HCT116 (cell line): ENCODE results near the gene SIL1. TPM values are rescaled to one million over a fixed set of nuclear protein-coding genes. Genes with fewer than 3 reads are reported as not detected.

ENCODE experiments used
- ATAC-seq: fragments of 200-7000 bp; cut with Tn5 transposase; 2 replicates; pipeline ENCODE4 v1.9.1; 2020; ENCODE audit warnings: mild to moderate bottlenecking, moderate library complexity
- BruUV-seq: library from RNA; stranded (reverse); fragments of 400-500 nt; replicated peaks from 2 replicates; lab custom pipeline; 2021; lab: Mats Ljungman, UMichigan
- CTCF ChIA-PET: fragments of 300-600 bp; sonication (Branson Sonifier 250); formaldehyde crosslinking; loops from one replicate; lab custom pipeline; 2021; ENCODE audit warnings: antibody characterized with exemption; lab: Charles Lee
- POLR2A ChIA-PET: fragments of 300-600, 350-600 bp; sonication (Branson Sonifier 250); formaldehyde crosslinking; loops from one replicate; lab custom pipeline; 2021; ENCODE audit warnings: antibody characterized with exemption; lab: Charles Lee
- RAD21 ChIA-PET, 2 experiments: fragments of 300-600 bp; sonication (Branson Sonifier 250); formaldehyde crosslinking; loops; one replicate each; lab custom pipeline; 2023; ENCODE audit warnings: low total read pairs in 2 of 2; ENCODE audit not compliant: uncharacterized antibody in 2 of 2, unreplicated experiment in 2 of 2, low non-redundant PET in 1 of 2; lab: Charles Lee
- DNase-seq: peaks from one replicate; pipeline ENCODE4 v3.0.0-alpha.2; 2010; ENCODE audit warnings: low read depth, low spot score
- H2AFZ ChIP-seq: fragments of 200-600 bp; shearing (Covaris generic), sonication (generic); 2 replicates; pipeline ENCODE4 v1.6.1; 2017; ENCODE audit warnings: low read depth, mixed run types, mixed read lengths, antibody characterized with exemption, low read length; ENCODE audit not compliant: poor library complexity, severe bottlenecking
- H3K27ac ChIP-seq: 2 replicates; pipeline ENCODE4 v1.5.1; 2012; ENCODE audit warnings: low read depth, low read length
- H3K27me3 ChIP-seq: fragments of 200-600 bp; sonication (generic); 2 replicates; pipeline ENCODE4 v1.6.1; 2016; ENCODE audit warnings: mixed run types, low read length, mixed read lengths; ENCODE audit not compliant: insufficient read depth
- H3K36me3 ChIP-seq, 2 experiments: fragments of 200-500 bp in 1 of 2; fragments of 200-600 bp in 1 of 2; sonication (Bioruptor generic) in 1 of 2; sonication (generic) in 1 of 2; 2 replicates each; pipeline versions ENCODE4 v1.5.1 to v1.6.1; 2014 to 2016; ENCODE audit warnings: low read length in 2 of 2, inconsistent platforms in 1 of 2, mixed read lengths in 1 of 2, mixed run types in 1 of 2; ENCODE audit not compliant: insufficient read depth in 2 of 2, control insufficient read depth in 1 of 2
- H3K4me1 ChIP-seq, 2 experiments: fragments of 200-600 bp in 1 of 2; sonication (generic) in 1 of 2; 2 replicates each; pipeline versions ENCODE4 v1.5.1 to v1.6.1; 2012 to 2017; ENCODE audit warnings: low read length in 2 of 2, inconsistent platforms in 1 of 2, mild to moderate bottlenecking in 1 of 2, mixed read lengths in 1 of 2, mixed run types in 1 of 2, moderate library complexity in 1 of 2; ENCODE audit not compliant: insufficient read depth in 2 of 2, control insufficient read depth in 1 of 2
- H3K4me2 ChIP-seq: fragments of 200-600 bp; sonication (generic); 2 replicates; pipeline ENCODE4 v1.6.1; 2017; ENCODE audit warnings: mixed run types, low read length, mixed read lengths
- H3K4me3 ChIP-seq, 2 experiments: fragments of 200-600 bp in 1 of 2; sonication (generic) in 1 of 2; replicated peaks in 1 of 2; 2 replicates each; pipeline ENCODE4 v1.5.1; 2011 to 2016; ENCODE audit warnings: low read length in 2 of 2, control low read depth in 1 of 2, low read depth in 1 of 2, mild to moderate bottlenecking in 1 of 2, mixed read lengths in 1 of 2, mixed run types in 1 of 2
- H3K79me2 ChIP-seq: fragments of 200-600 bp; sonication (generic); 2 replicates; pipeline ENCODE4 v1.6.1; 2017; ENCODE audit warnings: mild to moderate bottlenecking, mixed run types, low read length, moderate library complexity, mixed read lengths; ENCODE audit not compliant: insufficient read depth
- H3K9ac ChIP-seq: fragments of 200-600 bp; sonication (generic); 2 replicates; pipeline ENCODE4 v1.6.1; 2016; ENCODE audit warnings: low read length, mixed read lengths
- H3K9me2 ChIP-seq: fragments of 200-600 bp; sonication (generic), shearing (Covaris generic); 2 replicates; pipeline ENCODE4 v1.6.1; 2017; ENCODE audit warnings: mixed run types, mild to moderate bottlenecking, moderate library complexity; ENCODE audit not compliant: insufficient read depth
- H3K9me3 ChIP-seq, 2 experiments: fragments of 200-500 bp in 1 of 2; fragments of 200-600 bp in 1 of 2; sonication (Bioruptor generic) in 1 of 2; sonication (generic) in 1 of 2; 2 replicates each; pipeline ENCODE4 v1.6.1; 2014 to 2017; ENCODE audit warnings: low read length in 2 of 2, mixed read lengths in 2 of 2, inconsistent platforms in 1 of 2, low read depth in 1 of 2, mild to moderate bottlenecking in 1 of 2, mixed run types in 1 of 2, moderate library complexity in 1 of 2; ENCODE audit not compliant: control insufficient read depth in 1 of 2, insufficient read depth in 1 of 2
- H4K20me1 ChIP-seq: fragments of 200-600 bp; sonication (generic), shearing (Covaris generic); 2 replicates; pipeline ENCODE4 v1.6.1; 2017; ENCODE audit warnings: mixed run types, mild to moderate bottlenecking, moderate library complexity; ENCODE audit not compliant: insufficient read depth
- CEBPB ChIP-seq: IDR thresholded peaks from 2 replicates; pipeline ENCODE4 v1.6.1; 2012; ENCODE audit warnings: low read depth
- CTCF ChIP-seq, 3 experiments: fragments of 200-600 bp in 1 of 3; sonication (generic) in 1 of 3; IDR thresholded peaks in 2 of 3; conservative IDR thresholded peaks in 1 of 3; 2 replicates each; pipeline ENCODE4 v1.5.1; 2012 to 2017; ENCODE audit warnings: low read depth in 2 of 3, low read length in 2 of 3, antibody characterized with exemption in 1 of 3, borderline replicate concordance in 1 of 3, control low read depth in 1 of 3, mild to moderate bottlenecking in 1 of 3, mixed read lengths in 1 of 3, mixed run types in 1 of 3, moderate library complexity in 1 of 3; ENCODE audit not compliant: insufficient read depth in 1 of 3
- MAX ChIP-seq: IDR thresholded peaks from 2 replicates; pipeline ENCODE4 v1.6.1; 2012
- POLR2A ChIP-seq: IDR thresholded peaks from 2 replicates; pipeline ENCODE4 v1.7.0; 2011; ENCODE audit warnings: borderline replicate concordance; ENCODE audit not compliant: insufficient read depth, insufficient read length; ENCODE audit errors: extremely low read depth
- POLR2AphosphoS5 ChIP-seq: IDR thresholded peaks from 2 replicates; pipeline ENCODE4 v1.6.1; 2011; ENCODE audit warnings: mild to moderate bottlenecking, low read depth, low read length, moderate library complexity
- RAD21 ChIP-seq: IDR thresholded peaks from 2 replicates; pipeline ENCODE4 v1.6.1; 2012; ENCODE audit warnings: low read depth, mild to moderate bottlenecking
- REST ChIP-seq: IDR thresholded peaks from 2 replicates; pipeline ENCODE4 v1.6.1; 2012; ENCODE audit warnings: low read depth
- SIN3A ChIP-seq: IDR thresholded peaks from 2 replicates; pipeline ENCODE4 v1.6.1; 2012; ENCODE audit warnings: low read depth
- SRF ChIP-seq: IDR thresholded peaks from 2 replicates; pipeline ENCODE4 v1.6.1; 2012; ENCODE audit warnings: low read depth
- TCF7L2 ChIP-seq: IDR thresholded peaks from 2 replicates; pipeline ENCODE4 v1.7.0; 2011; ENCODE audit warnings: borderline replicate concordance, inconsistent platforms; ENCODE audit not compliant: insufficient read depth, insufficient read length; ENCODE audit errors: extremely low read depth
- YY1 ChIP-seq: IDR thresholded peaks from 2 replicates; pipeline ENCODE4 v1.6.1; 2011; ENCODE audit warnings: low read length, low read depth, moderate library complexity, mild to moderate bottlenecking; ENCODE audit not compliant: insufficient replicate concordance; ENCODE audit errors: extremely low read depth
- ZBTB33 ChIP-seq: IDR thresholded peaks from 2 replicates; pipeline ENCODE4 v1.6.1; 2011; ENCODE audit warnings: mild to moderate bottlenecking, low read length, moderate library complexity; ENCODE audit not compliant: insufficient replicate concordance; ENCODE audit errors: extremely low read depth
- ZNF274 ChIP-seq: fragments of 200-500 bp; sonication (Bioruptor generic); IDR thresholded peaks from 2 replicates; pipeline ENCODE4 v1.6.1; 2014; ENCODE audit warnings: mild to moderate bottlenecking, low read depth, low read length, inconsistent platforms
- intact Hi-C: fragments of 100-400 bp; cut with micrococcal nuclease; formaldehyde crosslinking; loops from 2 replicates; pipeline ENCODE4 v1.10.0; 2022
- total RNA-seq: library from RNA; stranded (reverse); gene quantifications from one replicate; pipeline ENCODE4 v1.2.1, GENCODE V29; 2021; ENCODE audit not compliant: unreplicated experiment

SIL1 gene
- total RNA-seq, 1 experiment from 2014 or later = 34.0 TPM

- TF ChIP-seq ZNF274 (no peak), MAX (no peak), CEBPB (peak; percentile 98), TCF7L2 (no peak), RAD21 (no peak), SIN3A (no peak)
These were observed 16.2 kb downstream of the SIL1 start (continued) for GRCh38 chr5:139181835-139182452.

GRCh38 chr5:139181322-139181730 lies 16.8 kb downstream of the SIL1 start:
- Histone ChIP-seq H3K9me2 (no peaks in the 10 kb centered on the region), H3K9me3 (no peaks in the 10 kb centered on the region), H3K4me2 (no peak overlapping the region), H3K4me1 (peaks cover 14 to 21% of the 10 kb centered on the region in 2 experiments), H3K4me3 (no peak overlapping the region), H3K27ac (no peak overlapping the region), H2AFZ (no peak overlapping the region), H3K27me3 (no peaks in the 10 kb centered on the region), H3K9ac (no peak overlapping the region), H4K20me1 (no peaks in the 10 kb centered on the region), H3K36me3 (no peaks in the 10 kb centered on the region), H3K79me2 (peaks cover 5% of the 10 kb centered on the region; the same call in 1 of the 2 replicates)
- ATAC-seq (no peak), DNase-seq (no peak)
- BruUV-seq = no TSS peak
- ChIA-PET RAD21 (no interaction called here), POLR2A (no interaction called here), CTCF (no interaction called here)
- intact Hi-C loops = no loop called here
- TF ChIP-seq TCF7L2 (no peak), POLR2AphosphoS5 (no peak), REST (no peak), SRF (no peak), MAX (no peak), ZBTB33 (no peak), CTCF (IDR thresholded peaks at IDR 0.05 in 2 of 3, conservative IDR thresholded peaks at IDR 0.05 in 1 of 3; ENCODE audit: borderline replicate concordance in 1 of 3, insufficient read depth in 1 of 3, low read depth in 2 of 3, low read length in 2 of 3) (no peak), YY1 (no peak), POLR2A (no peak)
